GM19372 (cell line): ENCODE measurements around the gene SMARCD1.

Source experiments
- ATAC-seq: cut with Tn5 transposase; IDR thresholded peaks from one replicate; pipeline ENCODE4 v1.9.1; 2021; ENCODE audit warnings: mild to moderate bottlenecking, low read depth, moderate library complexity; ENCODE audit not compliant: unreplicated experiment

The SMARCD1 gene

GRCh38 chr12:50102646-50103309, 17.6 kb downstream of the SMARCD1 start:
- ATAC-seq = no peak

DNA sequence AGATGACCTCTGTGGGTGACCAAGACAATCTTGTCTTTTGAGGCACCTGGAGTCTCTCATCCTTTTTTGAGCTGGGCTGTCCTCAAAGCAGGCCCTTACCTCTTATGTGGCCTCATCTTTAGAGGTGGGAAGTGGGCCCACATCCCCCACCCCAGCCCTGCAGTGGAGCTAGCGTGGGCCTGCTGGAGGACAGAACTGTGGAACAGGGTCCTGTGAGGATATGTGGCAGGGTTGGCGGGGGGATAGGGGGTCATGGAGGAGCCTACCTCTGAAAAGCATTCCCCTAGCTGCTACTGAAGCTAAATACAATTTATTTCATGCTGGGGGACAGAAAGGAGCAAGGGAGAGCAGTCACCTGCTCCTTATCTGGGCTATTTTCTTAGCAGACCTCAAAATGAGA, 18.2 kb downstream of the SMARCD1 start:
- ATAC-seq = no peak

GRCh38 chr12:50103767-50104321, 18.7 kb downstream of the SMARCD1 start, which contains the start of gene GPD1:
Gene GPD1, plus strand, starts transcription at chr12:50104008. Its CDS starts 43 bp downstream, at chr12:50104051.
- ATAC-seq = no peak

DNA sequence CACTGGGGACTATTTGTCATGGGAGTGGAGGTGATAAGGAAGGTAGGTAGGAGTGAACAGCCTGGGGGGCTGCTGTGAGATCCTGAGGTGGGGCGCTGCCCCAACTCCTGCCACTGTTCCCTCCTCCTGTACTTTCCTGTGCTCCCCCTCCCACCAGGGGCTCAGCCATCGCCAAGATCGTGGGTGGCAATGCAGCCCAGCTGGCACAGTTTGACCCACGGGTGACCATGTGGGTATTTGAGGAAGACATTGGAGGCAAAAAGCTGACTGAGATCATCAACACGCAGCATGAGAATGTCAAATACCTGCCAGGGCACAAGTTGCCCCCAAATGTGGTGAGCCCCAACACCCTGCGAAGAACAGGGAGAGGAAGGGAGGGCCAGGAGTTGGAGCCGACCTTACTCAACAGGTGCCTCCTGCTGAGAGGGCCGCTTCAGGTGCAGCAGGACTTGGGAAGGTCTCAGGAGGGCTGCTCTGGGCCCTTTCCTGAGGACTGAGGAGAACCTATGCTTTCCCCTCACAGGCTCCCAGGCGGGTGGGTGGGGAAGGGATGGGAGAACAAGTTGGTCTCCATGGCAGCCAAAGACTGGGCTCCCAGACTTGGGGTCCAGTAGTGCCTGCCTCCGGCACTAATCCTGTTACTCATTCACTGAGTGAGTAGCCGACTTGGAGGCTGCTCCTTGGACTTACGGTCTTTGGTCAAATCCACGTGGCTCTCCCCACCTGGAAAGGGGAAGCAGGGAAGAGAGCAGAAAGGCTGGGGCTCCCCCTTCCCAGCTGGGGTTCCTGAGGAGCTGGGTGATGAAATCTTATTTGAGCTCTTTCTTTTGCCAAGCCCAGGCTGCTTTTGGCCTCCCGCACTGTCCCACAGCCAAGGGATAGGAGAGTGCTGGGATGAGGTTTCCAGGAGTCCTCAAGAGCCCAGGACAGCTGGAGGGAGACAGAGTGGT, 19.6 kb downstream of the SMARCD1 start:
- no peak for ATAC-seq

GRCh38 chr12:50105913-50106450, 20.8 kb downstream of the SMARCD1 start:
- no peak for ATAC-seq

DNA sequence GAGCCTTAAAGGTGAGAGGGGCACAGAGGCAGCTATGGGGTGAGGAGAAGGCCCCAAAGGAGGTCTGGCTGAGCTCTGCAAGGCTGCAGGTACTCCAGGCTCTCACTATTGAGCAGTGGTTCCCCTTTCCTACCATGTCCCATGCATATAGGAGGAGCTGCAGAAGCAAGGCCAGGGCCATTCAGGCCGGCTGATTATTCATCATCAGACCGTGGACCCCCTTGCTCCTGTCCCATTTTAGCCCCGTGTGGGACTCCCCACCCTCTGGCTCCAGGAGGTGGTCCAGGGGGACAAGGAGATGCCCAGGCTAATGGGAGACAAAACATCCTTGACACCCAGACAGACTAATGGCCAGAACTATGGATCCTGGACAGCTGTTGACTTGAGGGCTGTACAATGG, 21.8 kb downstream of the SMARCD1 start:
- ATAC-seq = no peak

GRCh38 chr12:50107416-50108268, 22.5 kb downstream of the SMARCD1 start:
- ATAC-seq = no peak

- ATAC-seq = no peak
Observed at GRCh38 chr12:50109319-50109718, 24.2 kb downstream of the SMARCD1 start.

DNA sequence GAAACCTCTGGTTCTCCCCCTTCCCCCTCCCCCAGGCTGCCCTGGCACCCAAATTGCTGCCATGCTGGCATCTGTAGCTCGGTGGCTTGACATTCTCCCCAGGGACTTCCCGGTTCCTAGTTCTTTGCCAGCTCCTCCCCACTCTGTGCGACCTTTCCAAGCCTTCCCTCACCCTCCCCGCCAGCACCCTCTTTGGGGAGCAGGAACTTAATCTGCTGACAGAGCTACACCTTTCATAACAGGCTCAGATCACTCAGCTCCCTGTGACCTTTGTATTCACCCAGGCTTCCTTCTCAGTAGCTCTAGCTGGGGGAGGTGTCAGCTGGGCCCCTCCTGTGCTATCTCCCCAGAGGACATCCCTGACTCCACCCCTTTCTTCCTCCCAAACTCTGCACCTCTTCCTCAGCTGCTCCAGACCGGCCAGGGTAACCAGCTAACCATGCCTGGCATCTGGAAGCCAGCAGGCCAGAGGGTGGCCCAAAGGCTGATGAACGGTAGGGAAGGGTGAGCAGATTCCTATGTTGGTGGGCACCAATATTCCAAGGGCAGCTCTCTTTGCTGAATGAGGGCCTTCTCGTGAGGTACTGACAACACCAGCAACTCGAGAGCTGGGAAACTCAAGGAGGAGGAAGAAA, 25.1 kb downstream of the SMARCD1 start:
- no peak for ATAC-seq

DNA sequence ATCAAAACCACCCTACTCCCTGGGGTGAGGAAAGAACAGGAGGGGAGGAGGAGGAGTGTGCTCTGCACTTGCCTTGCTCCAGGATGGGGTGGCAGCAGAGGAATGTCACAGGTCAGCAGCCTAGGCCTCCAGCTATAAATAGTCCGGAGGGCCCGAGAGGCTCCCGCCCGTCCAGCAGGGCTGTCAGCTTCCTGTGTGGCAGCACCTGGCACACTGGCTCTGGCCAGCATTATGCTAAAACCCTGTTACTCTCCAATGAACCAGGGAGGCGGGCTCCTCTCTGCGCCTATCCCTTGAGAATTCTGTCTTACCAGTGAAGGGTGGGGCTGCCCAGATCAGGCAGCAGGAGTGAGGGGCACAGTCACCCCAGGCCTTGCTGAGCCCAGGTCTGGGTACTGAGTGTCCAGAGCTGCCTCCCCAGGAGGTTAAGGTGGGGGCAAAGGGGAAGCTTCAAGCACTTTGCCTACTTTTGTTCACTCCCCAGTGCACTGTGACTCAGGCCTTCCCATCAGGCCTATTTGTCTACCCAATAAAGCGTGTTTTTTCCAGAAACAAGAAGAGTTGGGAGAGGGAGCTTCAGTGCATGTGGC, 25.7 kb downstream of the SMARCD1 start:
- no peak for ATAC-seq

DNA sequence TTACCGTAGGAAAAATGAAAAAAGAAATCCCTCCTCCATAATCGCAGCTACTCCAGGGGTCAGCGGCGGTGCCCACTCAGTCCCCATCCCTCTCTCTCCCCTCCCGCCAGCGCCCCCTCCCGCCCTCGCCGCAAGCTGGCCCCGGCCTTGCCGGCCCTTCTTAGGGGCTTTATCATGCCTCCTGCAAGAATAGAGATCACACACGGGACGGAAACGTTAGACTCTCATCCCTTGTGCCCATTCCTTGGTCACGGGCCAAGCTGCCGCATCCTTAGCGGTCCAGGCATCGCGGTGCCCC, 26.2 kb downstream of the SMARCD1 start:
- no peak for ATAC-seq

DNA sequence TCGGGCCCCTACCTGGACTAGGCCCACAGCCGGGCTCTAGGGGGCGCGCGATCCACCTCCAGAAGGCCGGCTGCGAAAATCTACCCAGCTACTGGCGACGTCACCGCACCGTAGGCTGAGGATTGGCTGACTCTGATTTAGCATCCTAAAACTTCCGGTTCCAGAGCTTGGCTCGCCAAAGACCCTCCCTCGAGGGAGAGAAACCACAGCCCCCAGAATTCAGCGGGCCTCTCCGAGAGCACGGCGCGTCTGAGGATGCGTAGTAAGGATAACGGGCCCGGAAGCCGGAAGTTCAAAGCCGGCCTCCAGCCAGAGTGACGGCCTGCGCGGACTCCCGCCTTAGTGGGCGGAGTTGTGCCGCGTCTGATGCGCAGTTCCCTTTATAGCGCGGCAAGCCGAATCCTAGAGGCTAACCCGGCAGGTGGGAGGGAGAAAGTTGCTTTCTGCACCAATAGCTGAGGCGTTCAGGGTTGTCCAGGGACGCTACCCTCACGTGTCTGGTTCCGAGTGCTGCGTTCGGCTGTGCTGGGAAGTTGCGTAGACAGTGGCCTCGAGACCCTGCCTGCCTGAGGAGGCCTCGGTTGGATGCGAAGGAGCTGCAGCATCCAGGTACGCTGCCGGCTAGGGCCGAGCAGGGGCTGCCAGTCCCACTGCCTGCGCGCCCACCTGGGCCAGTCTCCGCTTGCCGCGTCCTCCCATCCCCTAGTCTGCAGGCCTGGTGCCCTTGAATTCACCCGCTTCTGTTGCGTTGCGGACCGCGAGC, 26.7 kb downstream of the SMARCD1 start, which contains the start of gene COX14:
Gene COX14 (plus strand): TSS at position 544 of the 763 bp plus-strand sequence. CDS start 7,808 bp downstream, outside the sequence.
- ATAC-seq = peak; percentile 79

DNA sequence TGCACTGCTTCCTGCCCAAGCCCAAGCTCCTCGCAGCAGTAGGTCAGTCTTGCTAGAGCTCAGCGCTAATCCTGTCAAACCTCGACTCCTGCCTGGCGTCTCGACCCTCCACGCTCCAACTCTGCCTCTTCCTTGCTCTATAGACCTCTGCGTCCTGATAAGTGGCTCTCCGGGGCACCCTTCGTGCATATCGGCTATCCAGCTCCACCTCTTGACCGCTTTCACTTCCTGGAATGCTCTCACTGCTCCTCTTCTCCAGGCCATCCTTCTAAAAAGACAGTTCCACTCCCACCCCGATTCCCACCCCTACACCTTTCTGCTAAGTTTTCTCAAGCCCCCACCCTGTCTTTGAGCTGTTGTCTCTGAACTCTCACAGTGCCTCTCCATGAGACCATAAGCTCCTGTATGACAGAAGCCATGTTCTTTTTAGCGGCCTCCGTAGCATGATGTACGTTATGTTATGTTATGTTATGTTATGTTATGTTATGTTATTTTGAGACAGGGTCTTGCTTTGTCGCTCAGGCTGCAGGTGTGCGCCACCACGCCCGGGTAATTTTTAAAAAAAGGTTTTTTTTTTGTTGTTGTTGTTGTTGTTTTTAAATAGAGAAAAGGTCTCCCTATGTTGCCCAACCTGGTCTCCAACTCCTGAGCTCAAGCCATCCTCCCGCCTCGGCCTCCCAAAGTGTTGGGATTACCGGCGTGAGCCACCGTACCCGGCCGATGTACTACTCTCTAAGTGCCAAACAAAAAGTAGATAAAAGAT, 27.5 kb downstream of the SMARCD1 start:
- ATAC-seq = no peak

GRCh38 chr12:50117057-50117622, 32.0 kb downstream of the SMARCD1 start:
- ATAC-seq = no peak

DNA sequence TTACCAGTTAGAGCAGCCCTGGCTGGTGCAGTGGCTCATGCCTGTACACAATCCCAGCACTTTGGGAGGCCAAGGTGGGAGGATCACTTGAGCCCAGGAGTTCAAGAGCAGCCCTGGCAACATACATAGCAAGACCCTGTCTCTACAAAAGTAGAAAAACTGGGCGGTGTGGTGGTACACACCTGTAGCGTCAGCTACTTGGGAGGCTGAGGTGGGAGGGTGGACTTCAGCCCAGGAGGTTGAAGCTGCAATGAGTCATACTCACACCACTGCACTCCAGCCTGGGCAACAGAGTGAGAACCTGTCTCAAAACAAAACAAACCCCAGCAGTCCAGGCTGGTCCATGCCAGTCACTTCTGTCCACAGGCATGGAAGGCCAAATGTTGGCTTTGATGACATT, 34.2 kb downstream of the SMARCD1 start:
- no peak for ATAC-seq

DNA sequence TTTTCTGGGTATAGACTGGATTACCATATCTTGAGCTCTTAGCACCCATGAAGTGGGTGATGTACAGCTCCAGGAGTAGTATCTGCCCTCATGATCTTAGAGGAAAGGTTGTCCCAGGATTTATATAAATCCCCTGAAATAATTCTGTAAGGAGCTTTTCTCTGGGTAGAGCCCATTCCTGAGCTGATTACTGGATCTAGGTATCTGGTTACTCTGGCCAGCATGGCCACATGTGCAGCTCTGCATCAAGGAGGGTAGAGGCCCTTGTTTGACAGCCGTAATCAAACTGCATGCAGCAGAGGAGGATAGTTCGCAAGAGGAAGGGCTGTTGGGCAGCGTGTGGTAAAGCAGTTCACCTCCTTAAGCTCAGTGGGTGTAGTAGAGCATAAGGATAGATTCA, 35.4 kb downstream of the SMARCD1 start:
- ATAC-seq = no peak

- no peak for ATAC-seq
Observed at GRCh38 chr12:50120953-50121352, 35.8 kb downstream of the SMARCD1 start.

GRCh38 chr12:50121641-50122040, 36.5 kb downstream of the SMARCD1 start:
- ATAC-seq = no peak
